HG03097 (cell line): ENCODE data around the gene VCL.
A peak's percentile ranks its signal among the peaks of the same experiment; 100 is the strongest.
"Not testable (repeated sequence)": the region's sequence is repeated elsewhere in the genome, so short reads cannot be mapped to it uniquely, and the experiment has no call there.

Experiments used
- ATAC-seq: cut with Tn5 transposase; IDR thresholded peaks from one replicate; pipeline ENCODE4 v1.9.1; 2021; ENCODE audit not compliant: unreplicated experiment, low FRiP score

VCL gene

DNA sequence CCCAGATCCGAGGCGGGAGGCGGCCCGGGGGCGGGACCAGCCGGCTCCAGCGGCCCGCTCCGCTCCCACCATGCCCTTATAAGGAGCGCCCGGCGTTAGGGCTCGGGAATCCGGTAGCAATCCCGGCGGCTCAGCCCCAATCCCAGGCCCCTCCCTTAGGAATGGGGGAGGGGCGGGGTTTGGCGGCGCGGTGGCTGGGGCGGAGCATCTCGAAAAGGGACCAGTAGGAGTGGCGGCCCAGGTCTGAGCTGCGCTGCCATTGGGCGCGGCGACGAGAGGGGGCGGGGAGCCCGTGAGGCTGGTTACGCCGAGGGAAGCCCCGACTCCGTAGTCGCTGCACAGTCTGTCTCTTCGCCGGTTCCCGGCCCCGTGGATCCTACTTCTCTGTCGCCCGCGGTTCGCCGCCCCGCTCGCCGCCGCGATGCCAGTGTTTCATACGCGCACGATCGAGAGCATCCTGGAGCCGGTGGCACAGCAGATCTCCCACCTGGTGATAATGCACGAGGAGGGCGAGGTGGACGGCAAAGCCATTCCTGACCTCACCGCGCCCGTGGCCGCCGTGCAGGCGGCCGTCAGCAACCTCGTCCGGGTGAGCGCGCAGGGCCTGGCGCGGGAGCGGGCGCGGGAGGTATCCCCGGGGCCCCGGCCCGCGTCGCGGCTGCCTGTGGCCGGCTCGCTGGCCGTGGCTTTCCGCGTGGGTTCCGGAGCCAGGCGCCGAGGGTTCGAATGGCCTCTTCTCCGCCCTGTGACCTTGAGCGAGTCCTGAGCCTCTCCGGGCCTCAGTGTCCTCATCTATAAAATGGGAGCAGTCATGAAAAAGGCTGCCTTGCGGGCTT, at the start of gene VCL:
VCL (plus strand) TSS at position 330 of the 836 bp plus-strand sequence; CDS start at position 422, 92 bp downstream.
- ATAC-seq: peak; percentile 93

GRCh38 chr10:73948947-73949633, 48.8 kb upstream of the VCL start:
- ATAC-seq: no peak

DNA sequence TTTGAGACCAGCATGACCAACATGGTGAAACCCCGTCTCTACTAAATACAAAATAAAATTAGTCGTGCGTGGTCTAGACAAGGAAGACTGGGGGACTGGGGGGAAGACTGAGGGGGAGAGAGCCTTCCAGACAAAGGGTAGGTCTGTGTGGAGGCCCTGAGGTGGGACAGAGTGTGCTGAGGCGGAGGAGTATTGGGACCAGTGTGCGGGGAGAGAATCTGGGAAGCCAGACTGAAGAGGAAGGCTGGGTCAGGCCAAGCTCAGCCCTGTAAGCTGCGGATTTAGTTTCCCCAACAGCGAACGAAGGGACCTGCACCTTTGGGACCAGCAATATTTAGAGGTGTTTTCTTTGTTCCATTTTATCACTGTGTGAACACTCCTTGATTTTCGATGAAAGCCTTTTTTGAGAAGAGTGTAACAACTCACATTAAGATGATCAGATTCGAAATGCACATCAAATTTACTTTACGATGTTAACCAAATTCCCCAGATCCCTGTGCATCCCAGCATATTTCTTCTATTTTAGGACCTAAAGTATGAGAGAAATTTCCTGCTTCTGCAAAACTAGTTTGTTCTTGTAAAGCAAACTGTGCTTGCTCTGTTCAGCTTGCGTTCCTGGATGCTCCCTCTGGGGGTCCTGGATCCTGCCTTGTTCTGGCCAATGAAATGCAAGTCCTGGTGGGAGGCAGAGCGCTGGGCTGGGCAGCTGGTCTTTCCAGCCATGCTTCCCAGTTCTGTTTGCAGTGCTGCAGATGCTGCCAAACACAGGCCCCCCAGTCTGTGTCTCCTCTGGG, 47.6 kb upstream of the VCL start:
- no peak for ATAC-seq

DNA sequence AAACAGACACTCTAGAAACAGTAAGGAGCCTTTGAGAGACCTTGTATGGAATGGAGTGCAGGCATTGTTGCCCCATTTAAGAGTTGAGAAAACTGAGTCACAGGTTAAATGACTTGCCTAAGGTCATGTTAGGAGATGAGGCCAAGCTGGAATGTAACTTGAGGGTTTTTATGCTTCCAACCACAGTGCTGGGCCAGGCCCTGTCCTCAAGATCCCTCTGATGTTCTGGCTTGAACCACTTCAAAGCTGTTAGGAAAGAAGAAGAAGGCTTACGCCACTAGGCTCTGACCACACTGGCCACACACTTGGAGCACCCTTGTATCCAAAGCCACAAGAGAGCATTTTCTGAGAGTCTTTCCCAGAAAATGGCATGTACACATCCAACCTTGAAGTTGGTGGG, 44.3 kb upstream of the VCL start:
- no peak for ATAC-seq

DNA sequence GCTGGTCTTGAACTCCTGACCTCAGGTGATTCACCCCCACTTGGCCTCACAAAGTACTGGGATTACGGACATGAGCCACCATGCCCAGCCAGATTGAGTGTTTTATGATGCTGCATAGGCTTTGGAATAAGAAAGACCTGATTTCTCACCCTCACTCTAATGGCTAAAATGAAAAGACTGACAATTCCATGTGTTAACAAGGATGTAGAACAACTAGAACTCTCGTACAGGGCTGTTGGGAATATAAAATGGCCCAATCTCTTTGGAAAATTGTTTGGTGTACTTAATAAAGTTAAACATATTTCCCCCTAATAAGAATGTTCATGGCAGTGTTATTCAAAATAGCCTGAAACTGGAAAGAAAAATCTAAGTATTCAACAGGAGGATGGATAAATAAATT, 43.2 kb upstream of the VCL start:
- ATAC-seq: no peak

- no peak for ATAC-seq
Observed at GRCh38 chr10:73955719-73956118, 42.2 kb upstream of the VCL start.

- peak; percentile 44 for ATAC-seq
Observed at GRCh38 chr10:73956476-73957359, 41.2 kb upstream of the VCL start.

- no peak for ATAC-seq
Observed at GRCh38 chr10:73959484-73960243, 38.3 kb upstream of the VCL start.

DNA sequence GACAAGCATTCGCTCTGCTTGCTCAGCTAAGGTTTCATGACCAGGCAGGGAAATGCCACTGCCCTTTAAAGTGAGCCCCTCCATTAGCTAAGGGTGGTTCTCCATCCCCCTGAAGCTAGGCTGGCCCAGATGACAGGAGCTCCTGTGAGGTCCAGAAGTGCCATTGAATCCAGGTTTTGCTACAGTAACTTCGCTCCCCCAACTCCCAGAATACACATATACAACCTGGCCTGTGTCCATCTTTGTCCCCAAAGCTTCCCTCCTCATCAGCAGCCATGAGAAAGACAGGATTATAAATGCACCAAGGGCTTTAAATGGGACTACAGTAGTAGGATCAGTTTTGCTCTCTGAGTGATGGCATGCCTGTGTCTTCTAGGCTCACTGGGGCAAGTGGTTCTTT, 35.5 kb upstream of the VCL start:
- no peak for ATAC-seq

- not testable (repeated sequence) for ATAC-seq
Observed at GRCh38 chr10:73963533-73963932, 34.4 kb upstream of the VCL start.

DNA sequence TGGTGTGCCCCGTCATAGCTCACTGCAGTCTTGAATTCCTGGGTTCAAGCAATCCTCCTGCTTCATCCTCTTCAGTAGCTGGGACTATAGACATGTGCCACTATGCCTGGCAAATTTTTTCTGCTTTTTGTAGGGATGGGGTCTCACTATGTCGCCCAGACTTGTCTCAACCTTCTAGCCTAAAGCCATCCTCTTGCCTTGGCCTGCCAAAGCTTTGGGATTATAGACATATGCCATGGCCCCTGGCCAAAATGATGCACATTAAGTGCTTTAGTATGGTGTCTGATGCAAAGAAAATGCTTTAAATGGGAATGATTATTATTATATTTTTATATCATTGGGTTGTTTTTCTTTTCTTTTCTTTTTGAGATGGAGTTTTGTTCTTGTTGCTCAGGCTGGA, 33.2 kb upstream of the VCL start:
- no peak for ATAC-seq

DNA sequence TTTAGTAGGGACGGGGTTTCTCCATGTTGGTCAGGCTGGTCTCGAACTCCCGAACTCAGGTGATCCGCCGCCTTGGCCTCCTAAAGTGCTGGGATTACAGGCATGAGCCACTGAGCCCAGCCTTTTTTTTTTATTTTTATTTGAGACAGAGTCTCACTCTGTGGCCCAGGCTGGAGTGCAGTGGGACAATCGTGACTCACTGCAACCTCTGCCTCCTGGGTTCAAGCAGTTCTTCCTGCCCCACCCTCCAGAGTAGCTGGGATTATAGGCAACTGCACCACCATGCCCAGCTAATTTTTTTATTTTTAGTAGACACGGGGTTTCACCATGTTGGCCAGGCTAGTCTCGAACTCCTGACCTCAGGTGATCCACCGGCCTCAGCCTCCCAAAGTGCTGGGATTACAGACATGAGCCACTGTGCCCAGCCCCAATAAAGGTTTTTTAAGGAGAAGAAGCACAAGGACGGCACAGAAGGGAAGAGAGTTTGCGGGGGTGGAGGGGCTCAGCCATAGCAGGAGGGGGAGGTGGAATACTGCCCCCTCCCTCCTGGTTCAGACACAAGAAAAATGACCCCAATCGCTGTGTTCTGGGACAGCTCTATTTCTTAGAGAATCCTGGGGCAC, 32.5 kb upstream of the VCL start:
- not testable (repeated sequence) for ATAC-seq

DNA sequence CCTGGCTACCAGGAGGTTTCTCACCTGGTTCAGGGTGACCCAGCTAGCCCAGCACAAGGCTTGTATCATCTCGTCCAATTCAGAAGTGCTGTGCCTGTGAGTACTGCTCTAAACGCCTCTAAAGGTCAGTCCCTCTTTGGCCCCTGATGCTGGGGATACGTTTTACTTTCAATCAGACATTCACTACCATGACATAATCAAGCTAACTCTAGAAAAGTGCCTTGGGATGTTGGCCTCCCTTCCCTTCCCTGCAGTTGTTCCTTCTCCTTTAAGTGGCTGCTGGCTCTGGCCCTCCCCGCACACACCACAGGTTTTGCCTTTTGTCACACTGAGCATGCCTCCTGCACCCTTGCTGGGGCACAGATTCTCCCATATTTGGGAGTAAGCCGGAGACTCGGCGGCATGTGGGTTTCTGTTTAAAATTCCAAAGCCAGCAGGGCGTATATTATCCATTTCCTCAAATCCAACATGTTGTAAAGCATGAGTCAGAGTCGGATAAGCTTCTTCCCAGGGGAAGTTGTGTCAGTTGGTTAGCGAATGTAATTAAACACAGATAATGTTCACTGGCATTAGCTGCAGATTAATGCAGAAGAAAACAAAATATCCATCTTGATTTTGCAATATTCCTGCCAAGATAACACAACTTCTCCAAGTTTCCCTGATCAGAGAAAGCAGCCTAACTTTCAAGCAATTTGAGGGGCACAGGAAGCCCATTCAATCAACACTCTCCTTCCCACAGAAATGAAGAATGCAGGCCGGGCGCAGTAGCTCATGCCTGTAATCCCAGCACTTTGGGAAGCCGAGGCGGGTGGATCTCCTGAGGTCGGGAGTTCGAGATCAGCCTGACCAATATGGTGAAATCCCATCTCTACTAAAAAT, 31.8 kb upstream of the VCL start:
- ATAC-seq: no peak

- ATAC-seq: no peak
Observed at GRCh38 chr10:73967022-73967429, 30.9 kb upstream of the VCL start.

GRCh38 chr10:73967544-73967943, 30.4 kb upstream of the VCL start:
- no peak for ATAC-seq

GRCh38 chr10:73968098-73968521, 29.8 kb upstream of the VCL start:
- ATAC-seq: no peak

DNA sequence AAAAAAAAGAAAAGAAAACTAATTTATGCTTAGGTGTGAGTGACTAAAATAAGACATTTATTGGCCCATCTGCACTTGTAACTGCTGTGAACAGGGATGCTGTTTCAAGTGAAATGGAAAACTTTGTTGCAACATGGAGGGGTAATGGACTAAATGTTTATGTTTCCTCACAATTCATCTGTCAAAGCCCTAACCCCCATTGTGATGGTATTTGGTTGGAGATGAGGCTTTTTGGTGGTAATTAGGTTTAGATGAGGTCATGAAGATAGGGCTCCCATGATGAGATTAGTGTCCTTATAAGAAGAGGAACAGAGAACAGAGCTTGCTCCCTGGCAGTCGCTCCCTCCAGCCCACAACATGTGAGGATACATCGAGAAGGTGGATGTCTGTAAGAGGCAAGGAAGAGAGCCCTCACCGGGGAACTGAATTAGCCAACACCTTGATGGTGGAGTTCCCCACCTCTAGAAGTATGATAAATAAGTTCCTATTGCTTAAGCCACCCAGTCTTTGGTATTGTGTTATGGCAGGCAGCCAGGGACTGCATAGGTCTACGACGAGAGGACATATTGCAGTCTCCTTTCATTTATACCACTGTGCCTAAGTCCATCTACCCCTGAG, 28.6 kb upstream of the VCL start:
- ATAC-seq: no peak

DNA sequence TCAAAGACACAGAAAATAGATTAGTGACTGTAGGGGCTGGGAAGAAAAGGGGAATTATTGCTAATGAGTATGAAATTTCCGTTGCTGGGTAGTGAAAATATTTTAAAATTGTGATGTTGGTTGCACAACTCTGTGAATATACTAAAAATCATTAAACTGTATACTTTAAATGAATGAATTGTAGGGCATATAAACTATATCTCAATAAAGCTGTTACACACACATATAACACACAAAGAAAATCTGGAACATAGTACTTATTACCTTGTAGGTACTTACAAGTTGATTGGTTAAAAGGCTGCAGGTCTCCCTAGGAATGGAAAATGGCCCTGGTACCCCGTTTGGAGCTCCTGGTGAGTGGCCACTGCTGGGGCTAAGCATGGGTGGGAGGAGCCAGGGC, 27.1 kb upstream of the VCL start:
- ATAC-seq: no peak
